Smooth muscle cell (in vitro differentiated cells): ENCODE data around the gene MEN1. TPM values are rescaled to one million over a fixed set of nuclear protein-coding genes. Genes with fewer than 3 reads are reported as not detected.

Experiments used
- DNase-seq: peaks from one replicate; lab custom pipeline; 2025; ENCODE audit not compliant: unreplicated experiment; lab: John Stamatoyannopoulos, UW
- H2AFZ ChIP-seq: fragments of 200-600 bp; sonication (generic); 2 replicates; pipeline ENCODE4 v1.6.0; 2016; ENCODE audit warnings: antibody characterized with exemption, low read depth, mild to moderate bottlenecking
- H3F3A ChIP-seq: fragments of 200-600 bp; sonication (generic); 2 replicates; pipeline ENCODE4 v1.6.0; 2017; ENCODE audit warnings: antibody characterized with exemption, low read depth
- H3K27ac ChIP-seq: fragments of 200-600 bp; sonication (generic); 2 replicates; pipeline ENCODE4 v1.5.1; 2016; ENCODE audit warnings: low read depth, mild to moderate bottlenecking
- H3K27me3 ChIP-seq: fragments of 200-600 bp; sonication (generic); 2 replicates; pipeline ENCODE4 v1.6.1; 2016; ENCODE audit warnings: low read depth, mild to moderate bottlenecking
- H3K36me3 ChIP-seq: fragments of 200-600 bp; sonication (generic); 2 replicates; pipeline ENCODE4 v1.5.1; 2016; ENCODE audit warnings: low read depth
- H3K4me1 ChIP-seq: fragments of 200-600 bp; sonication (generic); 2 replicates; pipeline ENCODE4 v1.5.1; 2016; ENCODE audit warnings: low read depth
- H3K4me2 ChIP-seq: fragments of 200-600 bp; sonication (generic); 2 replicates; pipeline ENCODE4 v1.6.0; 2016; ENCODE audit warnings: mild to moderate bottlenecking
- H3K4me3 ChIP-seq: fragments of 200-600 bp; sonication (generic); 2 replicates; pipeline ENCODE4 v1.5.1; 2016; ENCODE audit warnings: mild to moderate bottlenecking
- H3K79me2 ChIP-seq: fragments of 200-600 bp; sonication (generic); 2 replicates; pipeline ENCODE4 v1.6.0; 2016; ENCODE audit warnings: low read depth, mild to moderate bottlenecking
- H3K9ac ChIP-seq: fragments of 200-600 bp; sonication (generic); 2 replicates; pipeline ENCODE4 v1.6.0; 2016; ENCODE audit warnings: low read depth
- H3K9me3 ChIP-seq: fragments of 200-600 bp; sonication (generic); replicated peaks from 2 replicates; pipeline ENCODE4 v1.5.1; 2016; ENCODE audit warnings: low read depth
- H4K20me1 ChIP-seq: fragments of 200-600 bp; sonication (generic); 2 replicates; pipeline ENCODE4 v1.6.0; 2016; ENCODE audit warnings: low read depth
- CTCF ChIP-seq: fragments of 200-600 bp; sonication (generic); IDR thresholded peaks from 2 replicates; pipeline ENCODE4 v1.5.1; 2017; ENCODE audit warnings: borderline replicate concordance, mild to moderate bottlenecking, antibody characterized with exemption; ENCODE audit not compliant: insufficient read depth, poor library complexity, severe bottlenecking
- WGBS: methylation state at CpG from one replicate; pipeline ENCODE4 v1.1.7; 2016; ENCODE audit warnings: low lambda C conversion rate; 5-methylcytosine and 5-hydroxymethylcytosine counted together
- polyA plus RNA-seq: library from polyadenylated mRNA; unstranded; fragments of >200 nt; fragmentation: Nextera tagmentation; extraction: Ambion mirVana; gene quantifications from 2 replicates; pipeline ENCODE4 v1.2.1, GENCODE V29; 2016
- total RNA-seq: library from RNA; depleted of rRNA; stranded (reverse); fragments of >200 nt; gene quantifications from 2 replicates; pipeline ENCODE4 v1.2.3, GENCODE V29; 2014

Gene MEN1
- total and polyA plus RNA-seq, 2 experiments from 2014 or later, result 11.6 to 37.3 TPM

DNA sequence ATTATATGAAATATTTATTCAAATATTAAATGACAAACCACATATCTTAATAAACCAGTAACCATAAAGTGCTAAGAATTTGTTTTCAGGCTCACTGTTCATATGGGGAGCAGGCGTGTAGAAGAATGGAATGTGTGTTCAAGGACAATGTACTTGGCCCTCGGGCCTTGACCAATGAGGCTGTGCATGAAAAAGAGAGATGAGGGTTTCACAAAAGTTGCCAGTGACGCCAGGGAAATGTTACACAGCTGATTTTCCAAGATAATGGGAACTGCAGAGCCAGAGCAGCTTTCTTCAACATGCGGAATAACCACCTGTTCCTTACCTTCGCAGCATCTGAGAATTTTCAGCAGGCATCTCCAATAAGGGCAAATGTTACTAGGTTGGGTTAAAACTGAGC is 36.2 kb downstream of the MEN1 start:
- Histone ChIP-seq H3K27me3 (no peaks in the 10 kb centered on the region), H3K4me2 (no peak overlapping the region), H3K4me1 (peaks cover 16% of the 10 kb centered on the region), H3K27ac (no peak overlapping the region), H3K79me2 (peaks cover 71% of the 10 kb centered on the region), H4K20me1 (peaks cover 84% of the 10 kb centered on the region), H3K4me3 (no peak overlapping the region), H3K36me3 (peaks cover 34% of the 10 kb centered on the region), H3K9me3 (no peaks in the 10 kb centered on the region), H3K9ac (no peak overlapping the region), H2AFZ (no peak overlapping the region), H3F3A (peaks cover 57% of the 10 kb centered on the region)
- TF ChIP-seq CTCF, result no peak
- no peak for DNase-seq
- WGBS, result 97% methylated on average over 5 of the region's 5 CpGs

- H4K20me1 ChIP-seq, result peaks cover 100% of the 10 kb centered on the region
- no peak overlapping the region for H3K27ac ChIP-seq
Observed at GRCh38 chr11:64772303-64773018, 37.9 kb downstream of the MEN1 start.

GRCh38 chr11:64771861-64772260 is 38.5 kb downstream of the MEN1 start:
- H3K27me3 ChIP-seq, result no peaks in the 10 kb centered on the region
- no peak overlapping the region for H3K4me3 ChIP-seq
- H3K79me2 ChIP-seq, result peaks cover 70% of the 10 kb centered on the region
- H3K36me3 ChIP-seq, result peaks cover 43% of the 10 kb centered on the region
- H3K4me1 ChIP-seq, result peaks cover 13% of the 10 kb centered on the region
- peaks cover 68% of the 10 kb centered on the region for H3F3A ChIP-seq
- no peak overlapping the region for H3K27ac ChIP-seq
- no peak overlapping the region for H3K9ac ChIP-seq
- TF ChIP-seq CTCF, result no peak
- H2AFZ ChIP-seq, result no peak overlapping the region
- H3K4me2 ChIP-seq, result no peak overlapping the region
- 94% methylated on average over 2 of the region's 2 CpGs for WGBS
- peaks cover 100% of the 10 kb centered on the region for H4K20me1 ChIP-seq
- no peaks in the 10 kb centered on the region for H3K9me3 ChIP-seq
- DNase-seq, result no peak

More at GRCh38 chr11:64772303-64773018, 37.9 kb downstream of the MEN1 start:
- 87% methylated on average over 3 of the region's 3 CpGs for WGBS
- DNase-seq, result no peak
- Histone ChIP-seq H3F3A (peaks cover 68% of the 10 kb centered on the region), H3K4me1 (peaks cover 16% of the 10 kb centered on the region), H3K27me3 (no peaks in the 10 kb centered on the region), H2AFZ (no peak overlapping the region), H3K36me3 (peaks cover 43% of the 10 kb centered on the region), H3K4me3 (no peak overlapping the region), H3K9me3 (no peaks in the 10 kb centered on the region), H3K9ac (no peak overlapping the region), H3K4me2 (no peak overlapping the region), H3K79me2 (peaks cover 71% of the 10 kb centered on the region)
- TF ChIP-seq CTCF, result no peak

- peaks cover 29% of the 10 kb centered on the region for H3K36me3 ChIP-seq
- no peak for TF ChIP-seq CTCF
- H3K27ac ChIP-seq, result no peak overlapping the region
- DNase-seq, result no peak
- no peak overlapping the region for H2AFZ ChIP-seq
- no peaks in the 10 kb centered on the region for H3K27me3 ChIP-seq
- H3K79me2 ChIP-seq, result peaks cover 53% of the 10 kb centered on the region
- peaks cover 100% of the 10 kb centered on the region for H4K20me1 ChIP-seq
- H3K4me2 ChIP-seq, result no peak overlapping the region
- H3F3A ChIP-seq, result peaks cover 68% of the 10 kb centered on the region
- no peaks in the 10 kb centered on the region for H3K9me3 ChIP-seq
- no peak overlapping the region for H3K4me3 ChIP-seq
- no peaks in the 10 kb centered on the region for H3K4me1 ChIP-seq
- H3K9ac ChIP-seq, result no peak overlapping the region
- WGBS, result 97% methylated on average over 12 of the region's 12 CpGs
Observed at GRCh38 chr11:64770120-64770519, 40.2 kb downstream of the MEN1 start.
